PC-9 (cell line): ENCODE measurements around the gene DACH1. TPM values are rescaled to one million over a fixed set of nuclear protein-coding genes. Genes with fewer than 3 reads are reported as not detected.

Experiments
- BruUV-seq: library from RNA; stranded (reverse); fragments of 400-500 nt; replicated peaks from 2 replicates; lab custom pipeline; 2021; lab: Mats Ljungman, UMichigan
- CTCF ChIA-PET: fragments of 300-600 bp; sonication (Branson Sonifier 250); formaldehyde crosslinking; loops from one replicate; lab custom pipeline; 2022; ENCODE audit warnings: antibody characterized with exemption; lab: Charles Lee
- POLR2A ChIA-PET: fragments of 300-600 bp; sonication (Branson Sonifier 250); formaldehyde crosslinking; loops from one replicate; lab custom pipeline; 2022; ENCODE audit warnings: antibody characterized with exemption; ENCODE audit not compliant: unreplicated experiment; lab: Charles Lee
- DNase-seq, 2 experiments: peaks; one replicate each; pipeline versions ENCODE4 v3.0.0 to v3.0.0-alpha.2; 2015 to 2022; ENCODE audit warnings: mixed read lengths in 1 of 2
- H2AFZ ChIP-seq: fragments of 200-600 bp; sonication (generic); 2 replicates; pipeline ENCODE4 v1.8.1; 2017; ENCODE audit warnings: antibody characterized with exemption
- H3F3A ChIP-seq: fragments of 200-600 bp; sonication (generic); 2 replicates; pipeline ENCODE4 v1.8.1; 2017; ENCODE audit warnings: antibody characterized with exemption, mild to moderate bottlenecking, low read depth; ENCODE audit not compliant: insufficient read depth
- H3K27ac ChIP-seq: fragments of 200-600 bp; sonication (generic); 2 replicates; pipeline ENCODE4 v1.6.1; 2016; ENCODE audit warnings: mixed run types
- H3K27me3 ChIP-seq: fragments of 200-600 bp; sonication (generic); 2 replicates; pipeline ENCODE4 v1.6.1; 2016; ENCODE audit warnings: low read depth, mixed run types; ENCODE audit not compliant: insufficient read depth
- H3K36me3 ChIP-seq: fragments of 200-600 bp; sonication (generic); 2 replicates; pipeline ENCODE4 v1.6.1; 2016; ENCODE audit warnings: low read depth, mixed run types
- H3K4me1 ChIP-seq: fragments of 200-600 bp; sonication (generic); replicated peaks from 2 replicates; pipeline ENCODE4 v1.6.1; 2016; ENCODE audit warnings: mixed run types; ENCODE audit not compliant: insufficient read depth
- H3K4me2 ChIP-seq: fragments of 200-600 bp; sonication (generic); 2 replicates; pipeline ENCODE4 v1.6.1; 2017; ENCODE audit warnings: mixed run types
- H3K4me3 ChIP-seq: fragments of 200-600 bp; sonication (generic); 2 replicates; pipeline ENCODE4 v1.6.1; 2016; ENCODE audit warnings: mixed run types
- H3K79me2 ChIP-seq: fragments of 200-600 bp; sonication (generic); 2 replicates; pipeline ENCODE4 v1.6.1; 2017; ENCODE audit warnings: low read depth, mixed run types
- H3K9me2 ChIP-seq: fragments of 200-600 bp; sonication (generic); 2 replicates; pipeline ENCODE4 v1.8.1; 2017; ENCODE audit warnings: mild to moderate bottlenecking; ENCODE audit not compliant: insufficient read depth
- H3K9me3 ChIP-seq: fragments of 200-600 bp; sonication (generic); 2 replicates; pipeline ENCODE4 v1.8.1; 2016; ENCODE audit warnings: low read depth; ENCODE audit not compliant: insufficient read depth
- H4K20me1 ChIP-seq: fragments of 200-600 bp; sonication (generic); 2 replicates; pipeline ENCODE4 v1.8.1; 2017; ENCODE audit not compliant: insufficient read depth
- CTCF ChIP-seq: fragments of 200-600 bp; sonication (generic); conservative IDR thresholded peaks from 2 replicates; pipeline ENCODE4 v1.6.1; 2017; ENCODE audit warnings: mixed run types, antibody characterized with exemption, mild to moderate bottlenecking, moderate library complexity
- EZH2 ChIP-seq: fragments of 200-600 bp; sonication (generic); IDR thresholded peaks from 2 replicates; pipeline ENCODE4 v1.8.0; 2017; ENCODE audit warnings: antibody characterized with exemption, low read depth
- intact Hi-C: fragments of 100-400 bp; cut with micrococcal nuclease; formaldehyde crosslinking; loops from one replicate; pipeline ENCODE4 v1.10.0; 2022; ENCODE audit not compliant: unreplicated experiment
- total RNA-seq: library from RNA; stranded (reverse); gene quantifications from 2 replicates; pipeline ENCODE4 v1.2.3, GENCODE V29; 2021

Gene DACH1
- total RNA-seq, 1 experiment from 2014 or later = 1.5 TPM

- Histone ChIP-seq H3F3A (no peaks in the 10 kb centered on the region), H2AFZ (no peak overlapping the region), H3K4me2 (no peak overlapping the region), H3K27ac (no peak overlapping the region), H3K36me3 (no peaks in the 10 kb centered on the region), H3K4me1 (no peaks in the 10 kb centered on the region), H4K20me1 (no peaks in the 10 kb centered on the region), H3K79me2 (no peaks in the 10 kb centered on the region), H3K9me2 (no peaks in the 10 kb centered on the region), H3K9me3 (no peaks in the 10 kb centered on the region), H3K4me3 (no peak overlapping the region), H3K27me3 (no peaks in the 10 kb centered on the region)
- intact Hi-C loops = no loop called here
- POLR2A ChIA-PET = no interaction called here
- CTCF ChIA-PET = no interaction called here
- DNase-seq = no peak
- no peak for TF ChIP-seq EZH2
- no peak for TF ChIP-seq CTCF
- no TSS peak for BruUV-seq
Measured at GRCh38 chr13:71514900-71515743, 351.9 kb downstream of the DACH1 start.

- Histone ChIP-seq H3F3A (no peaks in the 10 kb centered on the region), H3K4me3 (no peak overlapping the region), H3K36me3 (no peaks in the 10 kb centered on the region), H3K9me3 (no peaks in the 10 kb centered on the region), H4K20me1 (no peaks in the 10 kb centered on the region), H3K4me2 (no peak overlapping the region), H3K4me1 (no peaks in the 10 kb centered on the region), H3K9me2 (no peaks in the 10 kb centered on the region), H3K27me3 (no peaks in the 10 kb centered on the region), H3K27ac (no peak overlapping the region), H3K79me2 (no peaks in the 10 kb centered on the region), H2AFZ (no peak overlapping the region)
- TF ChIP-seq EZH2 = no peak
- no peak for TF ChIP-seq CTCF
- ChIA-PET POLR2A (no interaction called here), CTCF (no interaction called here)
- DNase-seq = no peak
- intact Hi-C loops = no loop called here
- no TSS peak for BruUV-seq
Measured at GRCh38 chr13:71513411-71514033, 353.5 kb downstream of the DACH1 start.

GRCh38 chr13:71503781-71504180, 363.2 kb downstream of the DACH1 start:
- no peak overlapping the region for H3K27ac ChIP-seq
- no peaks in the 10 kb centered on the region for H3K79me2 ChIP-seq
- no TSS peak for BruUV-seq
- ChIA-PET CTCF (no interaction called here), POLR2A (no interaction called here)
- no peak for DNase-seq
- no peaks in the 10 kb centered on the region for H4K20me1 ChIP-seq
- TF ChIP-seq CTCF (no peak), EZH2 (no peak)
- no peak overlapping the region for H3K4me3 ChIP-seq
- no peak overlapping the region for H2AFZ ChIP-seq
- H3K9me3 ChIP-seq = no peaks in the 10 kb centered on the region
- no peaks in the 10 kb centered on the region for H3K4me1 ChIP-seq
- no peaks in the 10 kb centered on the region for H3K27me3 ChIP-seq
- no peaks in the 10 kb centered on the region for H3K36me3 ChIP-seq
- no peak overlapping the region for H3K4me2 ChIP-seq
- intact Hi-C loops = loop anchor here (10.0 kb wide), 1 partner anchor 61 kb away; no protein-coding TSS in a partner anchor
- H3F3A ChIP-seq = no peaks in the 10 kb centered on the region
- H3K9me2 ChIP-seq = no peaks in the 10 kb centered on the region
